GM18868 (cell line): Measurements from ENCODE around the gene COG3.
A peak's percentile ranks its signal among the peaks of the same experiment; 100 is the strongest.
"Not testable (repeated sequence)": the region's sequence is repeated elsewhere in the genome, so short reads cannot be mapped to it uniquely, and the experiment has no call there.

ENCODE experiments used
- ATAC-seq: cut with Tn5 transposase; IDR thresholded peaks from one replicate; pipeline ENCODE4 v1.9.1; 2021; ENCODE audit warnings: mild to moderate bottlenecking, moderate library complexity; ENCODE audit not compliant: unreplicated experiment

COG3 gene

GRCh38 chr13:45464687-45465453 is at the start of gene COG3:
Gene COG3 (plus strand): TSS chr13:45464939. CDS start chr13:45465037, 98 bp downstream.
- ATAC-seq, result peak; percentile 95

GRCh38 chr13:45415112-45415511 is 49.6 kb upstream of the COG3 start:
- no peak for ATAC-seq

GRCh38 chr13:45416516-45417128 is 48.1 kb upstream of the COG3 start:
- no peak for ATAC-seq

DNA sequence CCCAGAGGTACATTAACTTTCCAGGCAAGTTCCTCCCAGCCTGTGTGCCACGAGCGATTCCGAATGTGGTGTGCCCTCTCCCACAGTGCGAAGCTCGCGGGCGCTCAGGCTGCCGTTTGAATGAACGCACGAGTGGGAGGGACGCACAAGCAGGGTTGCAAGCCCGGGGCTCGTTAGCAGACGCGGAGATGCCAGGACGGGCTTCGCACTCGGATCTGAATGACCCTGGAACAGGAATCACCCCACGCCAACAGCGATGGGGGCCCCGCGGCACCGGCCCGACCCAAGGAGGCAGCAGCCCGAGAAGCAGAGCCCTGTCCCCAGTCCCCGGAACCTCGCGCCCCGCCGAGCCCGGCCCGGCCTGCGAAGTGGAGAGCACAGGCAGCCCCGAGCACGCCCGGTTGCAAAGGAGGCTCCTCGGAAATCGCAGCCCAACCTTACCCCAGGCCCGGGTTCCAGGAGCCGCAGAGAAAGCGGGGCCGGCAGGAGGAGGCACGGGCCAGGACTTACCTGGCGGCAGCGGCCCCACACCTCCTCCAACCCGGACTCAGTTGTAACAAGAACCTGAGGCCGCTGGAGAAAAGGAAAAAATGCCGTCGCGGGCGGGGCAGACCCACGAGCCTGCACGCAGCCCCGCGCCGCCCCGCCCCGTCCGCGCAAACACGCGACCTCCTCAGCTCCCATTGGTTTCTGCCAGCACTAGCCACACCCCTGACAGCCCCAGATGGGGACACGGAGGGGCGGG is 46.8 kb upstream of the COG3 start, which contains the start of gene SLC25A30:
Gene SLC25A30 (minus strand): TSS at position 584 of the 745 bp plus-strand sequence. CDS start 6,948 bp downstream, outside the sequence.
- ATAC-seq, result peak; percentile 93

GRCh38 chr13:45419389-45419788 is 45.4 kb upstream of the COG3 start:
- ATAC-seq, result not testable (repeated sequence)

- no peak for ATAC-seq
These were observed 44.8 kb upstream of the COG3 start for GRCh38 chr13:45419945-45420344.

DNA sequence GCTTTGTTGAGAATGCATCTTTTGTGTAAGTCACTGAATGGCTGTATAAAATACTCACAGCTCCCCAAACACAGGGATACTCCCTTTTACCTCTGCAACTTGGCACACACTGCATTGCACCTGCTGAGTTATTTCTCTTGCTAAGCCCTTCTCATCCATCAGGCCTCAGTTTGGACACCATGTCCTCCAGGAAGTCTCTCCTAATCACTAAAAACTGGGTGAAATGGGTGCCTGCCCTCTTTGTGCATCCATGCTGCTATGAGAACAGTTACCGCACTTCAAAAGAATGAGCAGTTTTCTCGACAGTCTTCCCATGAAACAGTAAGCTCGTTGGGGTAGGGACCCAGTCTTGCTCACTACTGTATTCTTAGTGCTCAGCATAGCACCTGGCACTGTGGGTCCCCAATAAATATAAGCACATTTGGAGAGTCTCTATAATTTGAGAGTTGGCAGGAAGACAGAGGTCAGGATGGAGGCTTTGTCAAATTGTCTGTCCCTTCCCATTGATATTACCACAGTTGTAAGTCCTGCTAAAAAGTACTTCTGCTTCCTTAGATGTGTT is 41.9 kb upstream of the COG3 start:
- no peak for ATAC-seq

DNA sequence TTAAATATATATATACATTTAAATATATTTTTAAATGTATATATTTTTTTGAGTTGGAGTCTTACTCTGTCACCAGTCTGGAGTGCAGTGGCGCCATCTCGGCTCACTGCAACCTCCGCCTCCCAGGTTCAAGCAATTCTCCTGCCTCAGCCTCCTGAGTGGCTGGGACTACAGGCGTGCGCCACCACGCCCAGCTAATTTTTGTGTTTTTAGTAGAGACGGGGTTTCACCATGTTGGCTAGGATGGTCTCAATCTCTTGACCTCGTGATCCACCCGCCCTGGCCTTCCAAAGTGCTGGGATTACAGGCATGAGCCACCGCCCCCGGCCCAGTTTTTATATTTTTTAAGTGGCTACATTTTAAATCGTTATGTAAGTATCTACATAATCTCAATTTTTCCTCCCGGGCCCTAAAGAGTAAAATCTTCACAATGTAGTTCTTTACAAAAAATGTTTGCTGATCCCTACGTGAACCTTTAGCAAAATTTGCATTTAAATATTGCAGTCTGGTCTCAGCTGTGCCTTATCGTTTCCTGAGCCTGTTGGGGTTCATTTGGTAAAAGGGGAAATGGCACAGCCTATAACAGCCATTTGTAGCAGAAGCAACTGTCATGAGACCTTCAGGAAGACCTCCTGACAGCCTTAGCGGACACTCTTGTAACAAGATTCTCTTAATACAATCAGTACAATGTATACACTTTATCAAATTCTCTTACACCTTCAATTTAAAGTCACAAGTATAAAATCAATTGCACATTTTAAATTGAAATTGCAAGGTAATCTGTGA is 38.5 kb upstream of the COG3 start:
- not testable (repeated sequence) for ATAC-seq

DNA sequence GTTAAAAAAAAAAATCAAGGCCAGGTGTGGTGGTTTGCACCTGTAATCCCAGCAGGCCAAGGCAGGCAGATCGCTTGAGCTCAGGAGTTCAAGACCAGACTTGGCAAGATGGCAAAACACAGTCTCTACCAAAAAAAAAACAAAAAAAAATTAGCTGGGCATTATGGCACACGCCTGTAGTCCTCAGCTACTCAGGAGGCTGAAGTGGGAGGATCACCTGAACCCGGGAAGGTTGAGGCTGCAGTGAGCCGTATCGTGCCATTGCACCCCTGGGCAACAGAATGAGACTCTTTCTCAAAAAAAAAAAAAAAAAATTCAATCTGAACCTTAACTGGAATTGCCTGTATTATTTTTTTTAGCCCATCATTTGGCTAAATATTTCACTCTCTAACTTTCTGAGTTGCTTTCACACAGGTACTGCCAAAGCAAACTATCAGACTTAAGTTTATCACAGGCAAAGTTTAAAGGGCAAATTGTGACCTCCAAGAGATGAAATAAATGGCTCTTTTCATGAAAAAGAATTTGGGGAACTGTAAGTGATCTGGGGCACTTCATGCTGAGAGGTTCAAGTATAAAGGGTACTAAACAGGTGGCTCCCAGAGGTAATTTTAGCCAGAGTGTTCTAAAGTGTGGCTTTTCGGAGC is 31.9 kb upstream of the COG3 start:
- no peak for ATAC-seq

- no peak for ATAC-seq
These were observed 31.4 kb upstream of the COG3 start for GRCh38 chr13:45433381-45433790.

GRCh38 chr13:45434556-45435371 is 30.0 kb upstream of the COG3 start:
- ATAC-seq, result no peak

- no peak for ATAC-seq
These were observed 28.4 kb upstream of the COG3 start for GRCh38 chr13:45436332-45436731.

- ATAC-seq, result no peak
These were observed 27.8 kb upstream of the COG3 start for GRCh38 chr13:45436953-45437352.

- ATAC-seq, result no peak
These were observed 26.8 kb upstream of the COG3 start for GRCh38 chr13:45437947-45438346.

DNA sequence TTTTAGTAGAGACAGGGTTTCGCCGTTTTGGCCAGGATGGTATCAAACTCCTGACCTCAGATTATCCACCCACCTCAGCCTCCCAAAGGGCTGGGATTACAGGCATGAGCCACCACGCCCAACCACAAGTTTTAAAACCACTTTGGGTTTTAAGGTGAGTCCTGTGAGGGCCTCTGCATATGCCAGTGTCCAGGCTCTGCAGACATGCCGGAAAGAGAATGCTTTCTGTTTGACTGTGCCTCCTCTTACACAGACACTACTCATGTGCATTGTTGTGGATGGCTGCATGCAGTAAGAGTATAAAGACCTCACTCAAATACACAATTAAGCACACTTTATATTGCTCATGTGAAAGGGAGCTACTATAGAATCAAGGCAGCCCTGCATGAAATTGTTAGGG is 25.7 kb upstream of the COG3 start:
- ATAC-seq, result no peak

- no peak for ATAC-seq
These were observed 24.8 kb upstream of the COG3 start for GRCh38 chr13:45439781-45440462.

DNA sequence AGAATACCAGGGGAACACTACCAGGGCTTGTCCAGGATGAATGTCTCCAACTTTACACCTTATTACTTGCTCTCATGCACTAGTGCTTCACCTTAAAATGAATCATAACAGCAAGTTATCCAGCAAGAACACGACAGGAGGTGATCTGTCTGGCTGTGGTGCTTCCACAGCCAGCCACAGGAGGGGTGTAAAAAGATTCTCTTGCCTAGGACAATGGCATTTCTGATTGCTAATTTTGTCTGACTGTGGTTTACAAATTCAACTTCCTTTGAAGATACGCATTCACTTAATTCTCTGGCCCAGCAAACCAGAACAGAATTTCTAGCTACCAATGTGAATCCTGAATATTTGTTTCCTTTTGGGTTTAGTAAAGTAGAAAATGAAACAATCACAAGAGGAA is 23.1 kb upstream of the COG3 start:
- ATAC-seq, result peak; percentile 89

- no peak for ATAC-seq
These were observed 19.7 kb upstream of the COG3 start for GRCh38 chr13:45445053-45445452.

DNA sequence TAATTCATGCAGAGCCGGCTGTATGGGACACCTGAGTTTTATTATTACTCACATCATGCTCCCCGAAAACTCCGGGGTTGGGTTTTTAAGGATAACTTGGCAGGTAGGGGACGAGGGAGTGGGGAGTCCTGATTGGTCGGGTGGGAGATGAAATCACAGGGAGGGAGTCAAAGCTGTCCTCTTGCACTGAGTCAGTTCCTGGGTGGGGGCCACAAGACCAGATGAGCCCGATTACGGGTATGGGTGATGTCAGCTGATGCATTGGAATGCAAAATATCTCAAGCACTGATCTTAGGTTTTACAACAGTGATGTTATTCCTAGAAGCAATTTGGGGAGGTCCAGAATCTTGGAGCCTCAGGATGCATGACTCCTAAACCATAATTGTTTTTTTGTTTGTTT is 18.6 kb upstream of the COG3 start:
- ATAC-seq, result no peak
